GM10847 (cell line): ENCODE measurements around the gene STMN1.

Experiments
- POLR2A ChIP-seq: IDR thresholded peaks from 2 replicates; pipeline ENCODE4 v1.6.1; 2011; ENCODE audit not compliant: insufficient read length; ENCODE audit errors: extremely low read depth

Gene STMN1

DNA sequence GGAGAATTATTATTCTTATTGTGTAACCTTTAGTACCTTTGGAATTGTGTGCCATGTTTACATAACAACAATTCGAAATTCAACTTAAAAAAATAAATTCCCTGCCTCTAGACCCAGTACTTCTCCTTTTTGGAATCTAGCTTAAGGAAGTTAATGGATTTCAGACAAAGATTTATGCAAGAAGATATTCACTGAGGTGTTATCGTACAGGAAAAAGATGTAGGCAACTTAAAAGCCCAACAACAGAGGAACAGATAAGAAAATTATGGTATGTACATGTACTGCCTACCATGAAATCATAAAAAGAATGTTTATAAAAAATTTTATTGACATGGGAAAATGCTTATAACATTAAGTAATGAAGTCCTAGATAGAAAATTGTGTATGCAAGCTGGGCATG, 18.2 kb upstream of the STMN1 start:
- TF ChIP-seq POLR2A: no peak

DNA sequence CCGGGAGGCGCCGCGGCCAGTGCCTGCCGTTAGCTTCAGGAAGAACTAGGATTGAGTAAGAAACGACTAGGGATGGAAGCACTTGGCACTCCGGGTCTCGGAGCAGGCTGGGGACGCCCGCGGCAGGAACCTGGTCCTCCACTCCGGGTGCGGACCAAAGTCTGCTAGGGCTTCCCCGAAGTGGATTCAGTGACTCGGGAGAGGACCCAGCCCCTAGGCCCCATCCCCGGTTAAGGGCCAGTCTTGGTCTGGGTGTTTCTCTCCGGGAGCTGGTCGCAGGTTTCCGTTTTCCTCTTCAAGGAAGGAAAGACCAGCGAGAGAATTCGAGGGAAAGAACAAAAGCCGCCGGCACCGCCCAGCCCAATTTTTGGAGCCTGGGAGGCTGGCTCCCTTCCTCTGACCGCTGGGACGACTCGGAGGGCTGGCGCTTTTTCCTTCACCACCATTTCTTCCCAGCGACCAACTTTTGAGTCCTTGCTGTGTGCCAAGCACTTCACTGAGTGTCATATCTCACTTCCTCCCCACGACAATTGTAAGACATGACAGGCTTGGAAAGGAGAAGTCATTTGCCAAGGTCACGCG, 16.8 kb upstream of the STMN1 start:
- TF ChIP-seq POLR2A: no peak

DNA sequence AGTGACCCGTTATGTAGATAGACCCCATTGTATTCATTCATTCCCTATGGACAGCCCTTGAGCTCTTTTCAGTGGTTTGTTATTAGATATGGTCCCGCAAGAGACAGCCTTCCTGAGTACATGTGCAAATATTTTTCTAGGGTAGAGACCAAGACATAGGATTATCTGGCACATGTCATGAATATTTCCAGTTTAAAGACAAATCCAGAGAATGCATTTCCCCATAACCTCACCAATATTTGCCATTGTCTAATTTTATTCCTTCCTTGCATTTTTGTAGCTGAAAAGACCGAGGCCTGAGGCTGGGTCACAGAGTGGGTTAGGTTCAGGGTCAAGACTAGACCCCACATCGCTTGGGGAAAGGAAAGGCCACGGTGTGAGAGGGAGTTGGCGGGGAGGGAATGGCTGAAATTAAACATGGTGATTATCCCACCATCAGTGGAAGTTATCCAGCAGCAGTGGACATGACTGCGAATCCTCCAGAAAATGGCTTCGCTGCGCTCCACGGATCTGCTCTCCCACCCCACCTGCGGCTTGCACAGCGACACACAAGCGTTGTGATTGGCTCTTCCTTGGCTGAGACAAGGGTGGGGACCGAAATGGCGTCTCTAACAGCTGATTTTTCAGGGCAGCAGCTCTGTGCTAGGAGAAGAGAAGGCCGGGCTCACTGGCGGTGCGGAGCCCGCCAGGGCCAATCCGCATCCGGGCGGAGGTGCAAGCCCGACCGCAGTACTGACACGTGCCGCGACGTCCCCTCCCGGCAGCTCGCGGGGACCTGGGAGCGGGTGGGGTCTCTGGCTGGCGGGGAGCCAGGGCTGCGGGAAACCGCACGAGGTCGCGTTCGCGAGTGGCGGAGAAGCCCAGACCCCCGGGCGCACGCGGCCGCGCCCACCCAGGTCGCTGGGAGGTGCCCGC, 16.1 kb upstream of the STMN1 start:
- no peak for TF ChIP-seq POLR2A

DNA sequence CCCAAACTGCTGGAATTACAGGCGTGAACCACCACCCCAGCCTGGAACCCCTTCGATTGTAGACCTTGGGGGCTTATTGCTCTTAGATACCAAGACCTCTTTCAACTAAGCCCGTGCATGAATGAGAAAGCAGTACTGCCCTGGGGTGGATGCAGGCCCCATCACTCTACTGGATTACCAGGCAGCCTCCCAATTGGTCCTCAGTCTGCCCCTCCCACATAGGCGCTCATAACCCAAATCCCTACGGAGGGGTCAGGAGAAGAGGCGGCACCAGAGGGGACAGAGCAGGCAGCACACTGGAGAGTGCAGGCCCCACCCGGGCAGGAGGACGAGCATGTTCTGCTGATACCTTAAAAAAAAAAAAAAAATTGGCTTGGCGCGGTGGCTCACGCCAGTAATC, 12.4 kb upstream of the STMN1 start:
- TF ChIP-seq POLR2A: no peak

DNA sequence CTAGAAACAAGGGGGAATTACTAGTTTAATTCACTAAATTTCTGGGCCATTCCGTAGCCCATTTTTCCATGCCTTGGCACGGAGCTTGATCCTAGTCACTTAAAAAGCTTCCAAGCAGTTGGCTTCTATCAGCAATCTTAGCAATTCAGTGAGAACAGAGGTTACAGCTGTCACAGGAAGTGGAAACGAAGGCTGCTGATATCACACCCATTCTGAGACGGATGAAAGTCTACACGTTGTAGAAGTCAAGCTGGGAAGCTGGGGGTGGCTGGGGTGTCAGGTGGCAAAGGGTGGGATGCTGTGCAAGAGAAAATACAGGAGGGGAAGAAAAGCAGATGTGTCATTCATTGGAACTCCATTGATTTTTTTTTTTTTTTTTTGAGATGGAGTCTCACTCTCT, 11.8 kb upstream of the STMN1 start:
- TF ChIP-seq POLR2A: no peak

DNA sequence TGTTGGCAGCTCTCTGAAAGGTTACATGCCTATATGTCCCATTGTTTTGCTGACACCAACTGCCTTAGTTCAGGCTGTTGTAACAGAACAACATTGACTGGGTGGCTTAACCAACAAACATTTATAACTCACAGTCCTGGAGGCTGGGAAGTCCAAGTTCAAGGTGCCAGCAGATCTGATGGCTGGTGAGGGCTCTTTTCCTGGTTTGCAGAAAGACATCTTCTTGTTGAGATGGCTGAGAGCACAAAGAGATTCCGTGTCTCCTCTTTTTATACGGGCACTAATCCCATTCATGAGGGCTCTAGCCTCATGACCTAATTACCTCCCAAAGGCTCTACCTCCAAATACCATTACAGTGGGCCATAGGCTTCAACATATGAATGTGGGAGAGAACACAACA, 10.2 kb upstream of the STMN1 start:
- no peak for TF ChIP-seq POLR2A

DNA sequence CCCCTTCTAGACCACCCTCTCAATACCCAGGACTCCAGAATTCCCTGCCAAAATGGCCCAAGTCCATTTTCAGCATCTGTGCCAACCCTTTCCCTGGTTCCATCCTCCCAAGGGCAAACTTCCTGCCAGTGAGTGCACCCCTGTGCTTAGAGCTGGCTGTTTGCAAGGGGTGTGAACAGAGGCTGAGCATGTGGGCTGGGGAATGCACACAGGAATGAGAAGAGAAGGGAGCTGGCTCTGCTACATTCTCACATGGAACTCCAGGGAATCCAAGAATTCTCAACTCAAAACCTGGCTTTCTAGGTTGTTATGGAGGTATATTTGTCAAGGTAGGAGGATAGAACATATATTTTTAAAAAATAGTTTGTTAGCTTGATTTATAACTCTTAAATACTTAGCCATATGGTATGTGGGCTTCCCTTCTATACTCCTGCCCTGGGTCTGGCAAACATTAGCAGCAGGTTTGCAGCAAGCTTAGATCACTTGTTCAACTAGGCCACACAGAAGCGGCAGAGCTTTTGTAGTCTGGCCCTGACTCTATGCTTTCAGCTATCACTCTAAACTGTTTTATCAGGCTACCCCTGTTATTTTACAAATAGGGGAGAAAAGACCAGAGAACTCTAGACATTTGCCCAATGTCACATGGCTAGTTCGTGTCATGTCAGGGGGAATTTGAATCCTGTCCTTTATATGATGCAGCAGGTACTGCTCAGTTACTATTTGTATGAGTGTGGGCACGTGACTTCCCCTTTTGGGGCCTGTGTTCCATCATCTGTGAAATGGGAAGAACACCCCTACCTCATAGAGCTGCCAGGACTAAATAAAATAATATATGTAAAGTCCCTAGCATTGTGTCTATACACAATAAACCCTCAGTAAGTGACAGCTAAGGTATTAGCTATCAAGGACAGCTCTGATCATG, 8.1 kb upstream of the STMN1 start:
- no peak for TF ChIP-seq POLR2A

DNA sequence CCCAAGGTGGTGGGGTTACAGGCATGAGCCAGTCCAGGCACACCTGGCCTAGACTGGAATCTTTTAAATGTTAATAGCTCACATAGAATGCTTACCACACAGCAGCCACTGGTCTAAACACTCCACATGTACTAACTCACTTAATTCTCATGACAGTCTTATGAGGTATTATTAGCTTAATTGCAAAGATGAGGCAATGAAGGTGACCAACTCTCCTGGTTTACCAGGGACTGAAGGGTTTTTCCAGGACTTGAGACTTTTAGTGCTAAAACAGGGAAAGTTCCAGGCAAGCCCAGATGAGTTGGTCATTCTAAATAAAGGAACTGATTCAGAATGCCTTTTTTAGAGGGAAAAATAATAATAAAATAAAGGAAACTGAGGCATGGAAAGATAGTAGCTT, 7.0 kb upstream of the STMN1 start:
- TF ChIP-seq POLR2A: no peak

DNA sequence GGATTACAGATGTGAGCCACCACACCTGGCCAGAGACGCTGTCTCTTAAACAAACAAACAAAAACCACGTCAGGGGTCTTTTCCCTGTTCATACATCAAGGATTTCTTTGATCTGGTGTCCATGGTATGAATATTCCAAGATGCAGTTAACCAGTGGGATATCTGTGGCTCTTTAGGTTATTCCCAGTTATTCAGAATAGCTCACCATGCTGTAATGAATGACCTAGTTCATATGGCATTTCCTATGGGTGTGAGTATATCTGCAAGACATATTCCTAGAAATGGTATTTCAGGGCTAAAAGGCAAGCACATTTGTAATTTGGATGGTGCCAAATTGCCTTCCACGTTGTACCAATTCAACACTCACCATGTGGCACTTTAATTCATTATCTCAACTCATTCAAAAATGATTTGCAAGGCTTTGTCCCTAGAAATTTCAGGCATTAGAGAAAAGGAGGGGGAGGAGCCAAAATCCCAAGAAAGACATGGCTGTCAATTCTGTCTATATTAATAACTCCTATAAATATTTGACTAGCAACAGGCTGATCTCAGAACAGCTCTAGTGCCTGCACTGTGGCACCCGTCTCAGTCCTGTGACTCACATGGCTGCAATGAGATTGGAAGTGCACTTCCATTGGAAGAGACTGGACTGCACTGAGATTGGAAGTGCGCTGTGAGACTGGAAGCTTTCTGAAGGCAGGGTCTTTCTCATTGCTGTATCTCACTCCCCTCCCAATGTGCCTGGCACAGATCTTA, 6.0 kb upstream of the STMN1 start:
- TF ChIP-seq POLR2A: no peak

DNA sequence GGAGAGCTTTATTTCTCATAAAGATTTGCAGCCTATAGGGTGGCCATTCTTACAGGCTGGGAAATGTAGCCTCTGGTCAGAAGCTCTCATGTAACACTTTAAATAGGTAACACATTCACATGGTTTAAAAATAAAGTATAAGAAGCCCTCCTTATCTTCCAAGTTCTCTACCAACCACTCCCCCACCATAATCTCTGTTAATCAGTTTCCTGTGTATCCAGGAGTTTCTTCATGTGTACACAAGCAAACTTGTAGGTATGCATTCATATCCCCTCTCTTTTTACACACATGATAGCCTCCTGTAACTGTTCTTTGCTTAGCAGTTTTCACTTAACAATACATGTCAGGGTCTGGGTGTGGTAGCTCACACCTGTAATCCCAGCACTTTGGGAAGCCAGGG, 4.9 kb upstream of the STMN1 start:
- TF ChIP-seq POLR2A: no peak

DNA sequence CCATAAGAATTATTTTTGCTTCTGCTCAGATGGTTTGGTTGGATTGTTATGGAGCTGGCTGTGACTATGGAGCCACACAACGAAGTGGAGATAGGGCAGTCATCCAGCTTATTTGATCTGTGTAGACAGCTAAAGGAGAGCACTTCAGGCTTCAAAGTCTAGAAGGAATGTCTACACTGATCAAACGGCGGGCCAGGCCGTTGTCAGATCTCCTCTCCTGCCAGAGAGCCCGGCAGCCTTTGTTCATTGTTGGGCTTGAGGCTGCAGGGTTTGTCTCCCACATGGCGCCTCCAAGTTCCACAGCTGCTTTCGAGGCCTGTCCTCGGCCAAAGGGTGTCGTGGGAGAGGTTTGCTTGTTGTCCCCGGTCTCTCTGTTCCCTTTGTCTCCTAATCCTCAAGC, 2.8 kb upstream of the STMN1 start:
- no peak for TF ChIP-seq POLR2A

DNA sequence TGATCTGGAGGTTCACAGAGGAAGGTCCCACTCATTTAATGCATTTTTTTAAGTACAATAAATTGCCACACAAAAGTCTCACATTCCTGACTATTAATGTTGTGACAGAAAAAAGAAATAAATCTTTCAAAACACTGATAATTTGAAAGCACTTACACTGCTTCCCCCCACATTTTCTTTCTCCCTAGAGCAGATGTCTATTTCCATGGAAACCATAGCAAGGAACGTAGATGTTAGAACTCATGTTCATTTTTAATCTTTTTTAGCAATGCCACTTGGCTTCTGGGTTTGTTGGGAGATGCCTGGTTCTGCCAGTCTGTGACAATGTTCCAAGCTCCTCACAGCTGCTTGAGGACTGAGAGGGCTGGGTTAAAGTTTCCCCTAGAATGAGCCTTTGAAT, 1.9 kb upstream of the STMN1 start:
- TF ChIP-seq POLR2A: no peak

DNA sequence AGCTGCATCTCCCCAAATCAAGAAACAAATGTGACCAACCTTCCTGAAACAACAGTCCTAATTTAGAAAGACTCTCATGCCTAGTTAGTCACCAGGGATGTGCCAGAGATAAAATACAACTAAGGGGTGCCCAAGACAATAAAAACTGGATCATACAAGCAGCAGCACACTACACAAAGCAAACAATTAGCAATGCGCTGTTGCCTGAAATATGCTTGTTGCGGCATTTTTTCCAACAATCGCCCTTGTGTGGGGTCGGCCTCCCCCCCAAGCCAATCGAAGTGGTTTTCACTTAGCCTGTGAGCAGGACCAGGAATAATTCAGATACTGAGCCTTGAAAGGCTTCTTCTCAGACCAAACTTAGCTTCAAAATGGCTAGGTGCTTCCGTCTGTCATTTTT, 1.4 kb upstream of the STMN1 start:
- no peak for TF ChIP-seq POLR2A

DNA sequence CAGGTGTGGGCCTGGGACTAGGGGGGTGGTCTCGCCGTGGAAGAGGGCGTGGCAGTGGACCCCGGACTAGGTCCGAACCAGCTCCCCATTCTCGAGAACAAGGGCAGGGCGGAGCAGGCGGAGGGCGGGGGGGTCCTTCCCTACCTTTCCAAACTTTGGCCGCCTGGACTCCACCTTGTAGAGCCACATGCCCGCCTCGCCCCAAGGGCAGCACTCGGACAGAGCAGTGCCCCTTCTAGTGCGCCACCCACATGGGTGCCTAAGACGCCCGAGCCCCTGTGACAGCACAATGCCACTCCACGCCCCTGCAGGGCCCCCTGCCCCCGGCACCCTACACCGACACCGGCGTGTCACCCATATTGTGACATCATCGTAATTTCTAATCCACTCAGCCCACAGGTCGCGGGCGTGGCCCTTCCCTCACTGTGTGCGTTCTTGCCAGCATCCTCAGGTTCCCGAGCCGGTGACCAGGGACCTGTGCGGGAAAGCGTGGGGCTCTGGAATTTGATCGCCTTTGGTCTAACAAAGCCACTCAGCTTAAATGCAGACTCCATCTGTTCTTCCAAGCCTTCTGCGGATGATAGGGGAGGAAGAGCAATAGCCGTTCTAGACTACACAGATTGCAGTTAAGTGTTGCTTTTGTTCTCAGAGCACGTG, 553 bp upstream of the STMN1 start:
- TF ChIP-seq POLR2A: no peak
